NK-92 (cell line): ENCODE measurements around the gene ECM1.

ENCODE experiments used
- DNase-seq: peaks from one replicate; lab custom pipeline; 2025; ENCODE audit not compliant: unreplicated experiment; lab: John Stamatoyannopoulos, UW

ECM1 gene

GRCh38 chr1:150507912-150508864 lies at the start of gene ECM1:
ECM1 (plus strand) TSS chr1:150508109; CDS start chr1:150508210, 101 bp downstream.
- DNase-seq = no peak

- DNase-seq = no peak
Observed at GRCh38 chr1:150464422-150464826, 43.5 kb upstream of the ECM1 start.

- DNase-seq = no peak
Observed at GRCh38 chr1:150466964-150467363, 40.9 kb upstream of the ECM1 start.

- no peak for DNase-seq
Observed at GRCh38 chr1:150469291-150469690, 38.6 kb upstream of the ECM1 start.

- no peak for DNase-seq
Observed at GRCh38 chr1:150472601-150473200, 35.2 kb upstream of the ECM1 start.

- DNase-seq = no peak
Observed at GRCh38 chr1:150473659-150474058, 34.2 kb upstream of the ECM1 start.

- no peak for DNase-seq
Observed at GRCh38 chr1:150474869-150475268, 33.0 kb upstream of the ECM1 start.

GRCh38 chr1:150476754-150477153 lies 31.2 kb upstream of the ECM1 start:
- no peak for DNase-seq

GRCh38 chr1:150477320-150477719 lies 30.6 kb upstream of the ECM1 start:
- no peak for DNase-seq

- DNase-seq = no peak
Observed at GRCh38 chr1:150477733-150478132, 30.2 kb upstream of the ECM1 start.

- no peak for DNase-seq
Observed at GRCh38 chr1:150479370-150479769, 28.5 kb upstream of the ECM1 start.

- no peak for DNase-seq
Observed at GRCh38 chr1:150479927-150480352, 28.0 kb upstream of the ECM1 start.

- no peak for DNase-seq
Observed at GRCh38 chr1:150484431-150484830, 23.5 kb upstream of the ECM1 start.

GRCh38 chr1:150484861-150485260 lies 23.0 kb upstream of the ECM1 start:
- DNase-seq = no peak

- peak; percentile 78 for DNase-seq
Observed at GRCh38 chr1:150486966-150487762, 20.7 kb upstream of the ECM1 start, which contains the start of gene TARS2. TARS2 (plus strand) TSS chr1:150487419; CDS start chr1:150487451, 32 bp downstream.

GRCh38 chr1:150487763-150488115 lies 20.2 kb upstream of the ECM1 start:
- no peak for DNase-seq

- DNase-seq = no peak
Observed at GRCh38 chr1:150493175-150493574, 14.7 kb upstream of the ECM1 start.

GRCh38 chr1:150498342-150498741 lies 9.6 kb upstream of the ECM1 start:
- no peak for DNase-seq

GRCh38 chr1:150505431-150505830 lies 2.5 kb upstream of the ECM1 start:
- DNase-seq = no peak

GRCh38 chr1:150508982-150509381 lies 1.1 kb downstream of the ECM1 start:
- no peak for DNase-seq

GRCh38 chr1:150511551-150511950 lies 3.6 kb downstream of the ECM1 start:
- DNase-seq = no peak
